ENCODE results near the gene GRK5. TPM values are rescaled to one million over a fixed set of nuclear protein-coding genes. Genes with fewer than 3 reads are reported as not detected.
"Not testable (repeated sequence)": the region's sequence is repeated elsewhere in the genome, so short reads cannot be mapped to it uniquely, and the experiment has no call there.

Gene GRK5
- total RNA-seq, 1 experiment from 2014 or later: 2.3 TPM

DNA sequence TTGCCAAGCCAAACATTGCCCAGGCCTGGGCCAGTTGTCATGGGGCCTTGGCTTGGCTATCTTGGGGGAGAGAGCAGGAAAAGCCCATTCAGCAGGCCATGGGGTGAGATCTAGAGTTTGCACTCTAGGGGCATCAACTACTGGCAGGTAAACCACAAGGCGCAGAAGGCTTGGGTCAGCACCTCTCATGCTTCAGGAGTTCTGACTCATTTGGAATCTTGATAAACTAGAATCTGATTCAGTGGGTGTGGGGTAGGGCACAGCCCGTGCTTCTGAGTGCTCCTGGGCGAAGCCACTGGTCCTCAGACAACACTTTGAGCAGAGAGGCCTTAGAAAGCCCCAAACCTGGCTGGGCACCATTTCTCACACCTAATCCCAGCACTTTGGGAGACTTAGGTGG is 254.0 kb downstream of the GRK5 start:
- TF ChIP-seq JAZF1 (CRISPR knock-in tag; IDR thresholded peaks at IDR 0.05) (no peak), IRF2 (CRISPR knock-in tag; IDR thresholded peaks at IDR 0.05; ENCODE audit: borderline replicate concordance, low read depth) (no peak)
- TF ChIP-seq, protein P1, sequence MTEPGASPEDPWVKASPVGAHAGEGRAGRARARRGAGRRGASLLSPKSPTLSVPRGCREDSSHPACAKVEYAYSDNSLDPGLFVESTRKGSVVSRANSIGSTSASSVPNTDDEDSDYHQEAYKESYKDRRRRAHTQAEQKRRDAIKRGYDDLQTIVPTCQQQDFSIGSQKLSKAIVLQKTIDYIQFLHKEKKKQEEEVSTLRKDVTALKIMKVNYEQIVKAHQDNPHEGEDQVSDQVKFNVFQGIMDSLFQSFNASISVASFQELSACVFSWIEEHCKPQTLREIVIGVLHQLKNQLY (CRISPR knock-in tag; IDR thresholded peaks at IDR 0.05): no peak
- TF ChIP-seq, protein P2, sequence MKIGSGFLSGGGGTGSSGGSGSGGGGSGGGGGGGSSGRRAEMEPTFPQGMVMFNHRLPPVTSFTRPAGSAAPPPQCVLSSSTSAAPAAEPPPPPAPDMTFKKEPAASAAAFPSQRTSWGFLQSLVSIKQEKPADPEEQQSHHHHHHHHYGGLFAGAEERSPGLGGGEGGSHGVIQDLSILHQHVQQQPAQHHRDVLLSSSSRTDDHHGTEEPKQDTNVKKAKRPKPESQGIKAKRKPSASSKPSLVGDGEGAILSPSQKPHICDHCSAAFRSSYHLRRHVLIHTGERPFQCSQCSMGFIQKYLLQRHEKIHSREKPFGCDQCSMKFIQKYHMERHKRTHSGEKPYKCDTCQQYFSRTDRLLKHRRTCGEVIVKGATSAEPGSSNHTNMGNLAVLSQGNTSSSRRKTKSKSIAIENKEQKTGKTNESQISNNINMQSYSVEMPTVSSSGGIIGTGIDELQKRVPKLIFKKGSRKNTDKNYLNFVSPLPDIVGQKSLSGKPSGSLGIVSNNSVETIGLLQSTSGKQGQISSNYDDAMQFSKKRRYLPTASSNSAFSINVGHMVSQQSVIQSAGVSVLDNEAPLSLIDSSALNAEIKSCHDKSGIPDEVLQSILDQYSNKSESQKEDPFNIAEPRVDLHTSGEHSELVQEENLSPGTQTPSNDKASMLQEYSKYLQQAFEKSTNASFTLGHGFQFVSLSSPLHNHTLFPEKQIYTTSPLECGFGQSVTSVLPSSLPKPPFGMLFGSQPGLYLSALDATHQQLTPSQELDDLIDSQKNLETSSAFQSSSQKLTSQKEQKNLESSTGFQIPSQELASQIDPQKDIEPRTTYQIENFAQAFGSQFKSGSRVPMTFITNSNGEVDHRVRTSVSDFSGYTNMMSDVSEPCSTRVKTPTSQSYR (CRISPR knock-in tag; IDR thresholded peaks at IDR 0.05): no peak
- TF ChIP-seq, protein P3, sequence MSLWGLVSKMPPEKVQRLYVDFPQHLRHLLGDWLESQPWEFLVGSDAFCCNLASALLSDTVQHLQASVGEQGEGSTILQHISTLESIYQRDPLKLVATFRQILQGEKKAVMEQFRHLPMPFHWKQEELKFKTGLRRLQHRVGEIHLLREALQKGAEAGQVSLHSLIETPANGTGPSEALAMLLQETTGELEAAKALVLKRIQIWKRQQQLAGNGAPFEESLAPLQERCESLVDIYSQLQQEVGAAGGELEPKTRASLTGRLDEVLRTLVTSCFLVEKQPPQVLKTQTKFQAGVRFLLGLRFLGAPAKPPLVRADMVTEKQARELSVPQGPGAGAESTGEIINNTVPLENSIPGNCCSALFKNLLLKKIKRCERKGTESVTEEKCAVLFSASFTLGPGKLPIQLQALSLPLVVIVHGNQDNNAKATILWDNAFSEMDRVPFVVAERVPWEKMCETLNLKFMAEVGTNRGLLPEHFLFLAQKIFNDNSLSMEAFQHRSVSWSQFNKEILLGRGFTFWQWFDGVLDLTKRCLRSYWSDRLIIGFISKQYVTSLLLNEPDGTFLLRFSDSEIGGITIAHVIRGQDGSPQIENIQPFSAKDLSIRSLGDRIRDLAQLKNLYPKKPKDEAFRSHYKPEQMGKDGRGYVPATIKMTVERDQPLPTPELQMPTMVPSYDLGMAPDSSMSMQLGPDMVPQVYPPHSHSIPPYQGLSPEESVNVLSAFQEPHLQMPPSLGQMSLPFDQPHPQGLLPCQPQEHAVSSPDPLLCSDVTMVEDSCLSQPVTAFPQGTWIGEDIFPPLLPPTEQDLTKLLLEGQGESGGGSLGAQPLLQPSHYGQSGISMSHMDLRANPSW (CRISPR knock-in tag; conservative IDR thresholded peaks at IDR 0.05; ENCODE audit: low read depth): no peak
- H3K27me3 Mint-ChIP-seq (ENCODE audit: low read depth): peaks cover 3% of the 10 kb centered on the region; the same call in 1 of the 2 replicates
- peaks cover 3% of the 10 kb centered on the region for H3K36me3 Mint-ChIP-seq
- peaks cover 15% of the 10 kb centered on the region for H3K9me3 Mint-ChIP-seq
- ChIA-PET POLR2A (no interaction called here), CTCF (interaction anchor here (2.4 kb wide), 1 partner anchor 262 kb away, joined by 8 read pairs; no protein-coding TSS in a partner anchor)
- H3K27ac Mint-ChIP-seq: no peak overlapping the region
- no peaks in the 10 kb centered on the region for H3K4me1 Mint-ChIP-seq
- no peak for DNase-seq (ENCODE audit: low spot score)
- H3K4me3 Mint-ChIP-seq: no peak overlapping the region
- ATAC-seq: no peak

DNA sequence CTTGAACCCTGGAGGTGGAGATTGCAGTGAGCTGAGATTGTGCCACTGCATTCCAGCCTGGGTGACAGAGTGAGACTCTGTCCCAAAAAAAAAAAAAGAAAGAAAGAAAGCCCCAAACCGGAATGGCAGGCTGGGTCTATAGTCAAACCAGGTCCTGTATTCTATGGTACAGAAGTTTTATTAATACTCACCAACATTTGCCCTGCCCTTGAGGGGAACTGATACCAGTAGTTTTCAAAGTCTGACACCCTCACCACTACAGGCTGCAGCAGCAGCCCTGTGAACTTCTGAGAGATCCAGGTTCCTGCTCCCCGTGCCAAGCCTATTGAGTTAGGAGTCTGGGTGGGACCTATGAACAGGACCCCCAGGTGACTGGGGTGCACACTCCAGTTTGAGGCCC is 254.6 kb downstream of the GRK5 start:
- DNase-seq (ENCODE audit: low spot score) (no peak), ATAC-seq (no peak)
- peaks cover 3% of the 10 kb centered on the region; the same call in 1 of the 2 replicates for H3K27me3 Mint-ChIP-seq (ENCODE audit: low read depth)
- ChIA-PET POLR2A (no interaction called here), CTCF (no interaction called here)
- TF ChIP-seq, protein P4, sequence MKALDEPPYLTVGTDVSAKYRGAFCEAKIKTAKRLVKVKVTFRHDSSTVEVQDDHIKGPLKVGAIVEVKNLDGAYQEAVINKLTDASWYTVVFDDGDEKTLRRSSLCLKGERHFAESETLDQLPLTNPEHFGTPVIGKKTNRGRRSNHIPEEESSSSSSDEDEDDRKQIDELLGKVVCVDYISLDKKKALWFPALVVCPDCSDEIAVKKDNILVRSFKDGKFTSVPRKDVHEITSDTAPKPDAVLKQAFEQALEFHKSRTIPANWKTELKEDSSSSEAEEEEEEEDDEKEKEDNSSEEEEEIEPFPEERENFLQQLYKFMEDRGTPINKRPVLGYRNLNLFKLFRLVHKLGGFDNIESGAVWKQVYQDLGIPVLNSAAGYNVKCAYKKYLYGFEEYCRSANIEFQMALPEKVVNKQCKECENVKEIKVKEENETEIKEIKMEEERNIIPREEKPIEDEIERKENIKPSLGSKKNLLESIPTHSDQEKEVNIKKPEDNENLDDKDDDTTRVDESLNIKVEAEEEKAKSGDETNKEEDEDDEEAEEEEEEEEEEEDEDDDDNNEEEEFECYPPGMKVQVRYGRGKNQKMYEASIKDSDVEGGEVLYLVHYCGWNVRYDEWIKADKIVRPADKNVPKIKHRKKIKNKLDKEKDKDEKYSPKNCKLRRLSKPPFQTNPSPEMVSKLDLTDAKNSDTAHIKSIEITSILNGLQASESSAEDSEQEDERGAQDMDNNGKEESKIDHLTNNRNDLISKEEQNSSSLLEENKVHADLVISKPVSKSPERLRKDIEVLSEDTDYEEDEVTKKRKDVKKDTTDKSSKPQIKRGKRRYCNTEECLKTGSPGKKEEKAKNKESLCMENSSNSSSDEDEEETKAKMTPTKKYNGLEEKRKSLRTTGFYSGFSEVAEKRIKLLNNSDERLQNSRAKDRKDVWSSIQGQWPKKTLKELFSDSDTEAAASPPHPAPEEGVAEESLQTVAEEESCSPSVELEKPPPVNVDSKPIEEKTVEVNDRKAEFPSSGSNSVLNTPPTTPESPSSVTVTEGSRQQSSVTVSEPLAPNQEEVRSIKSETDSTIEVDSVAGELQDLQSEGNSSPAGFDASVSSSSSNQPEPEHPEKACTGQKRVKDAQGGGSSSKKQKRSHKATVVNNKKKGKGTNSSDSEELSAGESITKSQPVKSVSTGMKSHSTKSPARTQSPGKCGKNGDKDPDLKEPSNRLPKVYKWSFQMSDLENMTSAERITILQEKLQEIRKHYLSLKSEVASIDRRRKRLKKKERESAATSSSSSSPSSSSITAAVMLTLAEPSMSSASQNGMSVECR (CRISPR knock-in tag; IDR thresholded peaks at IDR 0.05; ENCODE audit: borderline replicate concordance): no peak
- TF ChIP-seq ZNF232 (CRISPR knock-in tag; IDR thresholded peaks at IDR 0.05) (no peak), ELF4 (CRISPR knock-in tag; IDR thresholded peaks at IDR 0.05; ENCODE audit: low read depth) (no peak), FOXK1 (CRISPR knock-in tag; IDR thresholded peaks at IDR 0.05) (no peak)
- peaks cover 3% of the 10 kb centered on the region for H3K36me3 Mint-ChIP-seq
- H3K4me3 Mint-ChIP-seq: no peak overlapping the region
- H3K27ac Mint-ChIP-seq: no peak overlapping the region
- no peaks in the 10 kb centered on the region for H3K4me1 Mint-ChIP-seq
- peaks cover 15% of the 10 kb centered on the region for H3K9me3 Mint-ChIP-seq

DNA sequence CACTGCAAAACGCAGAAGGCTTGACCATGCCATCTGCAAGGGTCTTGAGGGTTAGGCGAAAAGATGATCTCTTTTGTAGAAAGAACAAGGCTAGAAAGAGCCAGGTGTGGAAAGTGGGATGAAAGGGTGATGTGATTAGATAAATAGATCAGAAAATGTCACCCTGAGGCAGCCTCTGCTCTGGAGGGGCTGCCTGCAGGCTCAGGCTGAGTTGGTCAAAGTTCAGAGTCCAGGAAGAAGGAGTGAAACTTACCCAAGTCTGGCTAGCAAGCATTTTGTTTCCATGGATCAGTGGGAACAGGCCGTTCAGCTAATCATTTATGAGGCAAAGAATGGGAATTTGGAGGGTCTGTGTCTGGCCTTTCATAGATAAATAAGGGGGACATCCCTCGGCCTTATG is 255.4 kb downstream of the GRK5 start:
- DNase-seq (ENCODE audit: low spot score): no peak
- no peak overlapping the region for H3K27ac Mint-ChIP-seq
- H3K9me3 Mint-ChIP-seq: peaks cover 15% of the 10 kb centered on the region
- ATAC-seq: no peak
- CTCF ChIA-PET: no interaction called here
- POLR2A ChIA-PET: no interaction called here
- no peaks in the 10 kb centered on the region for H3K4me1 Mint-ChIP-seq
- no peak overlapping the region for H3K4me3 Mint-ChIP-seq
- peaks cover 3% of the 10 kb centered on the region; the same call in 1 of the 2 replicates for H3K27me3 Mint-ChIP-seq (ENCODE audit: low read depth)
- TF ChIP-seq KAT7 (CRISPR knock-in tag; IDR thresholded peaks at IDR 0.05; ENCODE audit: borderline replicate concordance) (no peak), IRF2 (CRISPR knock-in tag; IDR thresholded peaks at IDR 0.05; ENCODE audit: borderline replicate concordance, low read depth) (no peak), ZNF423 (CRISPR knock-in tag; IDR thresholded peaks at IDR 0.05) (no peak), CREB1 (CRISPR knock-in tag; IDR thresholded peaks at IDR 0.05) (no peak)
- TF ChIP-seq, protein P1 (CRISPR knock-in tag; IDR thresholded peaks at IDR 0.05): no peak
- peaks cover 3% of the 10 kb centered on the region for H3K36me3 Mint-ChIP-seq

DNA sequence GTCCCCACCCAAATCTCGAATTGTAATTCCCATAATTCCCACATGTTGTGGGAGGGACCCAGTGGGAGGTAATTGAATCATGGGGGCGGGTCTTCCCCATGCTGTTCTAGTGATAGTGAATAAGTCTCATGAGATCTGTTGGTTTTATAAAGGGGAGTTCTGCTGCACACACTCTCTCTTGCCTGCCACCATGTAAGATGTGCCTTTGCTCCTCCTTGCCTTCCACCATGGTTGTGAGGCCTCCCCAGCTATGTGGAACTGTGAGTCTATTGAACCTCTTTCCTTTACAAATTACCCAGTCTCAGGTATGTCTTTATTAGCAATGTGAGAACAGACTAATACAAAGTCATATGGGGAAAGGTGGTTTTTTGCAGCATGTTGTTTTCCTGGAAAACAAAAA is 255.8 kb downstream of the GRK5 start:
- DNase-seq (ENCODE audit: low spot score); CTCF ChIA-PET; H3K4me1 Mint-ChIP-seq; H3K4me3 Mint-ChIP-seq; ATAC-seq; H3K36me3 Mint-ChIP-seq; POLR2A ChIA-PET; H3K27ac Mint-ChIP-seq; H3K27me3 Mint-ChIP-seq (ENCODE audit: low read depth): not testable (repeated sequence)
- peaks cover 15% of the 10 kb centered on the region for H3K9me3 Mint-ChIP-seq
